HG03103 (cell line): Measurements from ENCODE around the gene COMT.

Experiments
- ATAC-seq: cut with Tn5 transposase; IDR thresholded peaks from one replicate; pipeline ENCODE4 v1.9.1; 2021; ENCODE audit warnings: low read depth; ENCODE audit not compliant: unreplicated experiment

COMT gene

DNA sequence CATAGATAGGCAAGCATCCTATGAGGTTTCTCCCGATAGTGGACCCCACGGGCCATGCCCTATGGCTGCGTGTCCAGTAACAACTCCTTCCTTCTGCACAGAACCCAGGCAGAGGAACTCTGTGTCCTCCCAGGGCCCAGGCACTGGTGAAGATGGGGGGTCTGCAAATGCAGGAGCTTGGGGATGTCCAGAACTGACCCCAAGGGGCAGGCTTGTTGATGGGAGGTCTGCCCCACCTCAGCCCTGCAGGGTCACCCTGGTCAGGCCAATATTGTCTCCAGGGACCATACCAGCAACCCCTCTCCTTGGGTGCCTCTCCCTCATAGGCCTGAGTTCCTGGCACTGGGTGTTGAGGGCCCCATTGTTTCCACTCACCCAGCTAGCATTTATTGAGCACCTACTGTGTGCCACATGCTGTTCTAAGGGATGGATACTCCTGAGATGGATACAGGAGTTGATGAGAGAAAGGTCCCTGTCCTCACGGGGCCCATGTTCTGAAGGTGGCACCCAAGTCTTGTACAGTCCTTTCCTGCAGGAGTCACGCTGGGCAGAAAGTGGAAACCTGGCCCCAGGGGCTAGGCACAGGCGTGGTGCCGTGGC is 26.4 kb downstream of the COMT start:
- no peak for ATAC-seq

DNA sequence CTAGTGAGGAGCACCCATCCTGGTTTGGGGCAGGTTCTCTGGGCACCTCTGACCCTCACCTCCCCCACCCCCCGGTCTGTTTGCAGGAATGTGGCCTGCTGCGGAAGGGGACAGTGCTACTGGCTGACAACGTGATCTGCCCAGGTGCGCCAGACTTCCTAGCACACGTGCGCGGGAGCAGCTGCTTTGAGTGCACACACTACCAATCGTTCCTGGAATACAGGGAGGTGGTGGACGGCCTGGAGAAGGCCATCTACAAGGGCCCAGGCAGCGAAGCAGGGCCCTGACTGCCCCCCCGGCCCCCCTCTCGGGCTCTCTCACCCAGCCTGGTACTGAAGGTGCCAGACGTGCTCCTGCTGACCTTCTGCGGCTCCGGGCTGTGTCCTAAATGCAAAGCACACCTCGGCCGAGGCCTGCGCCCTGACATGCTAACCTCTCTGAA is 26.9 kb downstream of the COMT start:
- ATAC-seq: no peak

DNA sequence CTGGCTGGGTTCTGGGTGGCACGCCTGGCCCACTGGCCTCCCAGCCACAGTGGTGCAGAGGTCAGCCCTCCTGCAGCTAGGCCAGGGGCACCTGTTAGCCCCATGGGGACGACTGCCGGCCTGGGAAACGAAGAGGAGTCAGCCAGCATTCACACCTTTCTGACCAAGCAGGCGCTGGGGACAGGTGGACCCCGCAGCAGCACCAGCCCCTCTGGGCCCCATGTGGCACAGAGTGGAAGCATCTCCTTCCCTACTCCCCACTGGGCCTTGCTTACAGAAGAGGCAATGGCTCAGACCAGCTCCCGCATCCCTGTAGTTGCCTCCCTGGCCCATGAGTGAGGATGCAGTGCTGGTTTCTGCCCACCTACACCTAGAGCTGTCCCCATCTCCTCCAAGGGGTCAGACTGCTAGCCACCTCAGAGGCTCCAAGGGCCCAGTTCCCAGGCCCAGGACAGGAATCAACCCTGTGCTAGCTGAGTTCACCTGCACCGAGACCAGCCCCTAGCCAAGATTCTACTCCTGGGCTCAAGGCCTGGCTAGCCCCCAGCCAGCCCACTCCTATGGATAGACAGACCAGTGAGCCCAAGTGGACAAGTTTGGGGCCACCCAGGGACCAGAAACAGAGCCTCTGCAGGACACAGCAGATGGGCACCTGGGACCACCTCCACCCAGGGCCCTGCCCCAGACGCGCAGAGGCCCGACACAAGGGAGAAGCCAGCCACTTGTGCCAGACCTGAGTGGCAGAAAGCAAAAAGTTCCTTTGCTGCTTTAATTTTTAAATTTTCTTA is 27.8 kb downstream of the COMT start:
- ATAC-seq: no peak

DNA sequence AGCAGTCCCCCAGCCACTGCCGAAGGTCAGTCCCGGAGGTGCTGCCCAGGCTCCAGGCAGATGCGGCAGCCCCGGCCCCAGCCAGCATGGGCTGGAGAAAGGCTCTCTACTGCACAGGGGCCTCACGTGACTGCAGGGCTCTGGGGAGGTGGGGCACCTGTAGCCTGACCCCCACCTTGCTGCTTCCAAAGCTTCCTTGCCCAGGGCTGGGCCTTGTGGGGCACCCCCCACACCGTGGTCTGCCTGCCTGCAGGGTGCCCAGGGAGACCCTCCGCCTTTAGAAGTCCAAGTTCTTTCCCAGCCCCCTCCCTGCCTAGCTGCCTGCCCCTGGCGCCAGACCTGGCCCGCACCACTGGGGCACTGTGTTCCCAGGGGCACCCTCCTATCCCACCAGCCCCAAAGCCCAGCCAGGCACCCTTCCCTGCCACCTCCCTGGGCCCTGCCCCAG is 28.5 kb downstream of the COMT start:
- no peak for ATAC-seq

DNA sequence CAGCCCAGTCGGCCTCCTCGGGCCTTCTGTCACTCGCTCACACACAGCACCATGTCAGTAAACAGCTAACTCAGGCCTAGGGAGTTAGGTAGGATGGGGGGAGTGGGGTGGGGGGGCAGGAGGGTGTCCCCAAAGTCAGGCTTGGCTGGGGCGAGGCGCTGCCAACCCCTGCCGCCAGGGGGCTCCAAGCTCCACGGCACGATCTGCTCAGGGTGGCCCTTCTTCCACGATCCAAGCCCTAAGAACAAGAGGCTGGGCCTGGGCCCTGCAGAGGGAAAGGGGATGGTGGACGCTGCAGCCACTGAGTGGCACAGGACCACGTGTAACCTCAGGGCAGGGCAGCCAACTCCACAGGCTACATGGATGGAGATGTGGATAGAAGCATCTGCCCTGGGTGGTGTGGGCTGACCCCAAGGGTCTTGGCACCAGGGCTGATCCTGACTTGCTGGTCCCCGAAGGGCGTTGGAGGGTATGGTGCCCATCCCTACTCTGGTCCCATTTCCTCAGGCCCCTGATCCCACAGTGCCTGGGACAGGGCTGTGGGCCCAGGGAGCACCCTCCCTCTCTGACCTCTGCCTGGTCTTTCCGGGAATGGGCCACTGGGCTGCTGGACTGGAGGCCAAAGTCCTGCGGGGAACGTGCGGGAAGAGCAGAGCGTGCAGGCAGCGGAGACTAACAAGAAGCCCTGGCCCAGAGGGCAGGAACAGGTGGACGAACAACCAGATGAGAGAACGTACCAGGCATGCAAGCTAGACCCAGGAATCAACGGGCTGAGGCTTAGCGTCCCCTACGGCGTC is 29.1 kb downstream of the COMT start:
- ATAC-seq: no peak

DNA sequence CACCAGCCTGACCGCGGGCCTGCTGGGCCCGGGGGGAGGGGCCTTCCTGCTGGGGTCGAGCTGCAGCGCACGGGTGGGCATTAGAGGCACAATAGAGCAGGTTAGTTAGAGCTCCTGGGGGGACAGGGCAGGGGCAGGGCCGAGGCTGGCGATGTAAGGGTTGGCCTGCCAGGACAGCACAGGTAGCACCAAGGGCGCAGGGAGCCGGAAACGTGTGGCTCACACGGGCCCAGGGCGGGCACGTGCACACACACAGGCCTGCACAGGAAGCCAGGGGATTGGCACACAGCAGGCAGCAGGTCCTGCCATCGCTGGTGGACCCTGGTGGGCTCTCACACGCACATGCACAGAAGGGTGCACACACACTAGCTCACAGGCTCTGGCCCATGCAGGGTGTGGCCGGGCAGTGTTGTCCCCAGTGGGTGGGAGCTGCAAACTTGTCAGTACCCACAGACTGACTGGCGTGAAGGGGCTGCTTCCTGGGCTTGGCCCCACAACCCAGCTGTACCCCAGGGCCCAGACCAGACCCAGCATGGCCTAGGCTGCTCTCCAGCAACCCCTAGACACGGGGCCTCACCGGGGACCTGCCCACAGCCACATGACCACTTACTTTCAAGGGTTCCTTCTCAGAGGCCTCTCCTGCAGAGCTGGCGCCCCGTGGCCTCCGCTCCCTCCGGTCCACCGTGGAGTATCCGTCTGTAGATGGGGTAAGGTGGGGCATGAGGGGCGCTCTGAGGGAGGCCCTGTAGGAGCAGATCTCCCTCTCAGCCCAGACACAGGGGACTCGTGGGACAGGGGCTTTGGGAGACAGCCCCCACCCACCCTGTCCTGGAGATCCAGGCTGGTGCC is 29.9 kb downstream of the COMT start:
- ATAC-seq: no peak

DNA sequence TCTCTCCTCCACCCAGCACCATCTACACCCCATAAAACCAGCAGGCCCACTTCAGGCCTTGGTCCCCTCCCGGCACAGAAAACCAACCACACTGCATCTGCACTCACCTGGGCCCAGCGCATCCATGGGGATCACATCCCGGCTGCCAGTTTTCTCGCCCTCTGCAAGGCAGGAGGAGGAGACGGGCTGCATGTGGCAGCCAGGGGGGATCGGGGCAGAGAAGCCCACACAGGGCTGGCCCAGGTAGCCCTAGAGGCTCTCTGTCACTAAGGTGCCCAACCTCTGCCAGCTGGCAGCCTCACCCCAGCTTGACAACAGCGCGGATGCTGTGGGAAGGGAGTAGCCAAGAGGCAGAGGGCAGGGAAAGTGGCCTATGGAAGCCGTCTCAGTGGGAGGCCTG is 30.7 kb downstream of the COMT start:
- no peak for ATAC-seq

DNA sequence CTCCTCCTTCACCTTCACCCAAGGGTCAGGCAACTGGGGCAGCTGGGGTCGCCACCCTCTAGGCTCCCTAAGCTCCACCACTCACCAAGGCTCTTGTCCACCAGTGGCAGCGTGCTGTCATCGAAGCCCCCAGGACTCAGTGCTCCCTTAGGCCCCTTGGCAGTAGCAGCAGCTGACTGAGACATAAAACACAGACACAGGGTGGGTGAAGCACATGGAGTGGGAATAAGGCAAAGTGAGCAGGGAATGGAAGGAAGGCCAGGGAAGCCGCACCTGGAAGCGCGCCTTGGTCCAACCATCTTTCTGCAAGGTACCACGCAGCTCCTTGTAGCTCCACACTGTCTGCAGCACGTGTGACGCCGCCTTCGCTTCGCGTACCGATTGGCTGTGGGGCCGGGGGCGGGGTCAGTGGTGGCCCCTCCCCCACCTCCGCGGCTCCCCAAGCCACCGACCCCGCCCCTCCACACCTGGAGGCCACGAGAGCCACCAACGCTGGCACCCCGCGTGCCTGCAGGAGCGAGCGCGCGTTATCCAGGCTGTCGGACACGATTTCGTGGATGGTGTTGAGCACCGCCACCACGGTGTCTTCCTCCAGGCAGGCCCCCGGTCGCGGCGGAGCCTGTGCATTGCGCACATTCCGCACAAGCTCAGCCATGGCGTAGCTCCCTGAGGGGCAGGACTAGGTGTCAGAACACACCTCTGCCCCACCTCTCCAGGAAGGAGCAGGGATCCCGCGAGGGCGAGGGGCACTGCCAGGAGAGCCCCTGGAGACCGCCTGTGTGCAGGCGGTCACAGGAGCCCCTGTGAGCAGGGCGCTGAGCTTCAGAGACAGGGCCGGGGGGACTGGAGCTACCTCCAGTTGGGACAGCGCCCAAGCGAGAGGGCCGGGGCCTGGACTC is 31.3 kb downstream of the COMT start:
- ATAC-seq: no peak

DNA sequence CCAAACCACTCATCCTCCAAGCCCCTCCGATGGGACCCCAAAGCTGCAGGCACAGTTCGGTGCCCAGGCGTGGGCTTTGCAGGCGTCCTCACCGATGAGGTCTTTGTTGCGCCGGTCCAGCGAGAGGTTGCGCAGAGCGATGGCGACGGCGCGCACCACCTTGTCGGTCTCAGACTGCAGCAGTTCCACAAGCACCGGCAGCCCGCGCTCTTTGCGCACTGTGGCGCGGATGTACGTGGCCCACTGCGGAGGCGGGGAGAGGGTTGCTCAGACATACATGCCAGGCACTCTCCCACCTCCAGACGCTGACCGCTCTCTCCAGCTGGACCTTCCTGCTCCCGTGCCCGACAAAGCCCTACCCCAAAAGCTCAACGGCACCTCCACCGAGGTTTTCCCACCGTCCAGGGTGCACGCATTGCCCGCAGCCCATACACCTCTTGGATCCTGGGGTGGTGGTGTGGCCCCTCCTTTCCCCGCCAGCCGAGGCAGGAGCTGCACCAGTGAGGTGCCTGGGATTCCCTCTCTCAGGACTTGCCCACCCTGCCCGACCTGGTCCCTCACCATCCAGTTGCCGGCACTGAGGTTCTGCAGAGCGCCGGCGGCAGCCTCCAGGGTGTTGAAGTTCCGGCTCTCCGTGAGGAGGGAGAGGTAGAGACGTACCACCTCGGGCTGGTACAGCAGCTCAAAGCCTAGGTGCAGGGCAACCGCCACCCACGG is 32.1 kb downstream of the COMT start:
- ATAC-seq: no peak

DNA sequence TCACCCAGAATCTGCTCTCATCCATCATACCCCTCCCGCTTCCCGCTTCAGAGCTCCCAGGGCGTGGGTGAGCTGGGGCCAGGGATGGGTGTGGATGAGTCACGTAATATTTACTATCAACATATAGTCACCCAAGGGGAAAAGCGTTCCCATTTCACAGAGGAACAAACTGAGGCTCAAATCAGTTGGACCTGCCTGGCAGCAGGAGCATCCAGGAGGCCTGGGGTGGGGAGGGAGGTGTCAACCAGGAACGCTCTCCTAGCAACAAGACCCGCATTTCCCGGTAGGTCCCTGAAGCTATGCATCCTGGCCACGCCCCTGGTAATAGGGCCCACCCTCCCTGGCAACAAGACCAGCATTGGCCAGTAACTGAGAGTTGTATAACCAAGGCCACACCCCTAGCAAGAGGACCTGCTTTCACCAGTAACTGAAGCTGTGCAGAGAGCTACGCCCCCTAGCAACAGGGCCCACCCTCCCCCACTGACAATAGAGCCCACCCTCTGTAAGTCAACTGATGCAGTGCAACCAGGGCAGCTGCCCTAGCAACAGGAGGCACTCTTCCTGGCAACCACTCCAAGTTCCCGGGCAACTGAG is 32.8 kb downstream of the COMT start:
- ATAC-seq: no peak

DNA sequence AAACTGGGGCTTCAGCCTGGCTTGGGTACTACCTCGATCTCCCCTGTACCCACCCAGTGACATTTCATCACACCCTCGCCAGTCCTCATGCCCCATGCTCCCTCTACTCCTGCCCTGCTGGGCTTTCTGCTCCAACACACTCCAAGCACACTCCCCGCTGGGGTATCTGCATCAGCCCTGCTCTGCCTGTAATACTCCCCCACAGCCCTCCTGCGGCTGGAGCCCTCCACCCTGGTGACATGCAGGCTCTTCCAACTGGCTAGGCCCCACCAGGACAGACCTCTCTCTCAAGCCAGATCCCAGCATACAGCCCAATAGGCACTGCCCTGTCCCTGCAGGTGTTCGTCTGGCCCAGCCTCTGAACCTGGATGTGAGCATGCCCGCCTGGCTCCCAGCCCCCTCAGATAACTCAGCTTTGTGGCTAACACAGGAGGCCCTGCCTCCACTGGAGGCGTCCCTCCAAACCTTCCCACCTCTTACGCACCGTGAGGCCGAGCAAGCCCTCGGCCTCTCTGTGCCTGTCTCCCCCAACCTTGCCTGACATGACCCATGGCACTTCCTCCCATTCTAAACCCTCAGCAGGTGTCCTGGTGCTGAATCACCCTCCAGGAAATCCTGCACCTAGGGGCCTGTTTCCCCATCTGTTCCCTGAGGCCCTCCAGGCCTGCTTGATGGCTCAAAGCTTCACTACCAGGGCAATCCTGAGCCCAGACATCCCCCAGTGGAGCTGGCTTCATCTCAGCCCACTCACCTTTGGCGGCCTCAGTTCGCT is 33.5 kb downstream of the COMT start:
- no peak for ATAC-seq

DNA sequence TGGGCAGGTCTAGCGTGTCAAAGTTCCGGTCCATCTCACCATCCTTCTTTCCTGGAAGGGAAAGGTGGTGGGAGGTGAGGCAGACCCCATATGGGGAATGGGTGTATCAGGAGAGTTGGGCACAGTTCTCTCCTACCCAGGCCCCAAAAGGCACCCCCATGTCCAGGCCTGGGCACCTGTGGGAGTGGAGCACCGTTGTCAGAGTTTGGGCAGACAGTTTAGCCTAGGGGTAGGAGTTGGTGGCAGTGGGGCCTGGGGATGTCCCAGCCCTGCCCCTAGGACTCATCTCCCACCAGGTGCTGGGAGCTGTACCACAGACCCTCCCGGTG is 34.1 kb downstream of the COMT start:
- ATAC-seq: no peak

DNA sequence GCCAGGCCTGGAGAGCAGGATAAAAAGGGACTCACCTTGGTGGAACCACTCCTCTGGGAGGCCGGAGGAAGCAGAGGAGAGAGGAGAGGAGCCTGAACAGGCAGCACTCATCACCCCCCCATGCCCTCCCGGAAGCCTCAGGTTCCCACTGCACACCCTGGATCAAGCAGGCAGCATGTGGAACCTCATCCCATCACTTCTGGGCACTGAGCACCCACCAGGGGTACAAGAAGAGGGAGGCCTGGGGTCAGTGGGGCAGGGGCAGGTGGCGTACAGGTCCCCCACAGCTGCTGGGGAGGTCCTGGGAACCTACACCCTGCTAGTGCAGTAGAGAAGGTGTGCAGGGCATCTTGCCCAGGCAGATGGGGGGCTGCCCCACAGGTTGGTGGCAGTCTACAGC is 35.1 kb downstream of the COMT start:
- ATAC-seq: no peak

DNA sequence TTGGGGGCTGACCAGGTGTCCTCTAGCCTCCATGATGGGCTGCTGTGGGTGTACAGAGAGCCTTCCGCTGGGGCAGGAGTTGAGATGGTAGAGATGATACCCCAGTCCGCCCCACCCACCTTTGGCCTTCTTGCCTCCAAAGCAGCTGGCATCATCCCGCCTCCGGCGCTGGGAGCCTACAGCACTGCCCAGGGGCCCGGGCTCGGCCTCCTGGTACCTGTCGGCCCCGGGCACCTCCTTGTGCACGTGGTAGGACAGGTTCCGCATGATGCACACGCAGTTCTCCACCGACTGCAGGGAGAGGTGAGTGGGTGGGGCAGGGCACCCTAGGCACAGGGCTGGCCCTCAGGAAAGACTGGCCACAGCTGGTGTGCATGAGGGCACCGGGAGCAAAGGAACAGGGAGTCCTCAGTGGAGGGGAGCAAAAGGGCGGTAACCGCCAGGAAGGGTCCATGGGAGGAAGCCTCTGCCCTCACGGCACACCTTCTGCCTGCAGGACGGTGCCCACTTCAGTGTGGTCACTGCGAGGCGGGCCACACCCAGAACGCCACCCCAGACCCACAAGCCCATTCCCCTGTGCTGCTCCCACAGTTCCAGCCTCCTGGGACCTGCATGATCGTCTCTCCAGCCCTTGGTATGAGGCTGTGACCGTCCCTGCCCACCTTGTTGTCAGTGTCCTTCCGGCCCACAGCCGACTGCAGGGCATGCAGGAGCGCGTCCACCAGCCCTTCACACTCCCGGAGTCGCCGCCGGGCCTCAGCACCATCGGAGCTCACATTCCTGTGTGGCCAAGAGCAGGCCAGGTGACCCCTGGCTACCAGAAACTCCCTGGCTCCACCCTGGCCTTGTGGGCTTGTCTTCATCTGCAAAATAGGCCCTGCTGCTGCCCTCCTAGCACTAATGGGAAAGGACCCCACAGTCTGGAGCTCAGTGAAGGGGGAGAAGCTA is 36.0 kb downstream of the COMT start:
- no peak for ATAC-seq

DNA sequence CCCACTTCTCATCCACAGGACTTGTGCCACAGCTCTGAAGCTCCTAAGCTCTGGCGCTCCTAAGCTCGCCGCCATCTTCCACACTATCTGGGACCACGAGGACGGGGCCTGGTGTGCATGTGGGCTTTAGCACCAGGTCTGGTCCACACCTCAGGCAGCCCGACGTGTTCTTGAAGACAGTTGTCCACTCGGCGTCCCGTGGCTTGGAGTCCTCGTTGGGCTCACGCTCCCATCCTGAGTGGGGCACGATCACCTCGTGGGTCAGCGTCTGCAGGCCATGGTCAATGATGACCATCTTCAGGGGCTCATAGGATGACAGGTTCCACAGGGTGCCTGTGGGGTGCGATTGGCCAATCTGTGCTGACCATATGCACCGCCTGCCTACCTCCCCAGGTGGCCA is 37.2 kb downstream of the COMT start:
- no peak for ATAC-seq

DNA sequence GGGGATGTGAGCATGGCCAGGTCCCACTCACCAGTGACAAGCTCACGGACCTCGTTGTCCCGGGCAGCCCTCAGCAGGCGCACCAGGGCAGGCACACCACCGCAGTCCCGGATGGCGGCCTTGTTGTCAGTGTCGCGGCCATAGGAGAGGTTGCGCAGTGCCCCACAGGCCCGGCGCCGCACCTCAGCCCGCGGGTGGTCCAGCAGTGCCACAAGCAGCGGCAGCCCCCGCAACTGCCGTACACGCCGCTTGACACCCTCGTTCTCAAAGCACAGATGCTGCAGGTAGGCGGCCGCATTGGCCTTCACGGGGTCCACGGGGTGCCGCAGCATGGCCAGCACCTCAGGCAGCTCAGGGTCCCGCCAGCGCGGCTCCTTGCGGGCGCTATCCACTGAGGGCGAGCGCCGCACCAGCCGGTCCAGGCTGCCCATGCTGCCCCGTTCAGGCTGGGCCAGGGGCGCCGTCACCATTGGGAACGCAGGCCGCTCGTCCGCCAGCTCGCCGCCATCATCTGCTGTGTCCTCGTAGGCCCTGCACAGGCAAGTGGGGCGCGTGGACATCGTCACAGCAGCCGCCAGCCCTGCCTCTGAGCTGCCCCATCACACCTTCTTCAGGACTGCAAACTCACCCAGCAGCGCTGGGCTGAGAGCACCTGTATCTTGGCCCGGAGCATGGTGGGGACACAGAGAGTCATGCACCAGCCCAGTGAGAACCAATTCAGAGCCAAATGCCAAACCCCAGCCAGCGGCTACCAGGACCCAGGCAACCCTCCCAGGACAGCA is 38.3 kb downstream of the COMT start:
- no peak for ATAC-seq
